ENCODE data around the gene CILP. TPM values are rescaled to one million over a fixed set of nuclear protein-coding genes. Genes with fewer than 3 reads are reported as not detected.

Gene CILP
- total and polyA plus RNA-seq, 2 of the 13 experiments (the other 11 are each of a cell fraction or from before 2014, with no cell fraction given) = 0.03 TPM; not detected in 1

DNA sequence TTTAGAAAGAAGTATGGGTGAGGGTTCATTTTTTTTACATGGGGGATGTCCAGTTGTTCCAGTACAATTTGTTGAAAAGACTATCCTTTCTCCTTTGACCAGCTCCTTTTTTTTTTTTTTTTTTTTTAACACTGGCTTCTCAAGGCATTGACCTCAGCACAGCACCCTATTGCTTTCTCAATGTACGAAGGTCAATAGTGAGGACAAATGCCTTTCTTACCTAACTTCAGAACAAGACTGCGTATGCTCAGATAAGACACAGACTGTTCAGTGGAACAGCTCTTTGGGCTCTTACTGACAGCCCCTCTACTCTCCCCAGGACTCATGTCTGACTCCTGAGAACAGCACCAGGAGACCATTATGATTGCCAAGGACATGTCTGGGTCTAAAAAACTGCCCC is 10.4 kb upstream of the CILP start:
- no peak overlapping the region for H3K27ac ChIP-seq (ENCODE audit: extremely low read length, insufficient read depth, low read length)
- no peak for ATAC-seq
- no peak overlapping the region for H3K9ac ChIP-seq (ENCODE audit: insufficient read depth, low read depth, low read length)
- no peak for TF ChIP-seq KLF13 (CRISPR knock-in tag; IDR thresholded peaks at IDR 0.05)
- no peak for TF ChIP-seq SRSF1 (optimal IDR thresholded peaks at IDR 0.05; ENCODE audit: low read depth, low read length)
- no peak for TF ChIP-seq ZNF556 (CRISPR knock-in tag; IDR thresholded peaks at IDR 0.05; ENCODE audit: borderline replicate concordance)
- TF ChIP-seq KAT7 (CRISPR knock-in tag; IDR thresholded peaks at IDR 0.05; ENCODE audit: borderline replicate concordance) = no peak
- TF ChIP-seq KDM5A (IDR thresholded peaks at IDR 0.05; ENCODE audit: borderline replicate concordance, low read length) = no peak
- no peak for TF ChIP-seq ZNF382 (CRISPR knock-in tag; IDR thresholded peaks at IDR 0.05; ENCODE audit: borderline replicate concordance)
- TF ChIP-seq TOE1 (CRISPR knock-in tag; IDR thresholded peaks at IDR 0.05) = no peak
- TF ChIP-seq PHF20 (CRISPR knock-in tag; IDR thresholded peaks at IDR 0.05) = no peak
- TF ChIP-seq, protein P1, sequence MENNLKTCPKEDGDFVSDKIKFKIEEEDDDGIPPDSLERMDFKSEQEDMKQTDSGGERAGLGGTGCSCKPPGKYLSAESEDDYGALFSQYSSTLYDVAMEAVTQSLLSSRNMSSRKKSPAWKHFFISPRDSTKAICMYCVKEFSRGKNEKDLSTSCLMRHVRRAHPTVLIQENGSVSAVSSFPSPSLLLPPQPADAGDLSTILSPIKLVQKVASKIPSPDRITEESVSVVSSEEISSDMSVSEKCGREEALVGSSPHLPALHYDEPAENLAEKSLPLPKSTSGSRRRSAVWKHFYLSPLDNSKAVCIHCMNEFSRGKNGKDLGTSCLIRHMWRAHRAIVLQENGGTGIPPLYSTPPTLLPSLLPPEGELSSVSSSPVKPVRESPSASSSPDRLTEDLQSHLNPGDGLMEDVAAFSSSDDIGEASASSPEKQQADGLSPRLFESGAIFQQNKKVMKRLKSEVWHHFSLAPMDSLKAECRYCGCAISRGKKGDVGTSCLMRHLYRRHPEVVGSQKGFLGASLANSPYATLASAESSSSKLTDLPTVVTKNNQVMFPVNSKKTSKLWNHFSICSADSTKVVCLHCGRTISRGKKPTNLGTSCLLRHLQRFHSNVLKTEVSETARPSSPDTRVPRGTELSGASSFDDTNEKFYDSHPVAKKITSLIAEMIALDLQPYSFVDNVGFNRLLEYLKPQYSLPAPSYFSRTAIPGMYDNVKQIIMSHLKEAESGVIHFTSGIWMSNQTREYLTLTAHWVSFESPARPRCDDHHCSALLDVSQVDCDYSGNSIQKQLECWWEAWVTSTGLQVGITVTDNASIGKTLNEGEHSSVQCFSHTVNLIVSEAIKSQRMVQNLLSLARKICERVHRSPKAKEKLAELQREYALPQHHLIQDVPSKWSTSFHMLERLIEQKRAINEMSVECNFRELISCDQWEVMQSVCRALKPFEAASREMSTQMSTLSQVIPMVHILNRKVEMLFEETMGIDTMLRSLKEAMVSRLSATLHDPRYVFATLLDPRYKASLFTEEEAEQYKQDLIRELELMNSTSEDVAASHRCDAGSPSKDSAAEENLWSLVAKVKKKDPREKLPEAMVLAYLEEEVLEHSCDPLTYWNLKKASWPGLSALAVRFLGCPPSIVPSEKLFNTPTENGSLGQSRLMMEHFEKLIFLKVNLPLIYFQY (CRISPR knock-in tag; IDR thresholded peaks at IDR 0.05; ENCODE audit: borderline replicate concordance) = no peak
- TF ChIP-seq PITX1 (CRISPR knock-in tag; IDR thresholded peaks at IDR 0.05) = no peak
- in situ Hi-C loops (cut with HindIII; ENCODE audit: extremely low pct_ligation_motif_present, low pct_unique_long_range_greater_than_20kb) (no loop called here), intact Hi-C loops (cut with micrococcal nuclease; ENCODE audit: unreplicated experiment) (no loop called here)
- H3K4me1 ChIP-seq (ENCODE audit: insufficient read depth, low read length) = peaks cover 11% of the 10 kb centered on the region
- no peaks in the 10 kb centered on the region for H3K9me3 ChIP-seq (ENCODE audit: low read length)
- no TSS peak for BruUV-seq (replicated peaks)
- no peak overlapping the region for H3K4me2 ChIP-seq (ENCODE audit: low read depth, low read length)
- CTCF ChIA-PET (ENCODE audit: low intra/inter-chr PET ratio, low total read pairs) = no interaction called here
- no peaks in the 10 kb centered on the region for H4K20me1 ChIP-seq (ENCODE audit: insufficient read depth, low read length)
- no peak for DNase-seq (ENCODE audit: low spot score)
- peaks cover 0 to 1% of the 10 kb centered on the region in 2 experiments; a peak in 2 of 5 replicates for H3K27me3 ChIP-seq (ENCODE audit: control insufficient read depth in 1 of 2, insufficient read depth in 2 of 2, low read length in 2 of 2)
- FAIRE-seq = no peak
- H3K79me2 ChIP-seq (ENCODE audit: insufficient read depth, low read length) = no peaks in the 10 kb centered on the region
- H2AFZ ChIP-seq (ENCODE audit: low read length) = no peak overlapping the region
- no peak overlapping the region for H3K4me3 ChIP-seq (replicated peaks in 1 of 3; ENCODE audit: insufficient read depth in 1 of 3, low read depth in 2 of 3, low read length in 3 of 3)
- POLR2A ChIA-PET = no interaction called here
- 2% methylated on average over 2 of the region's 2 CpGs for WGBS (ENCODE audit: low lambda C conversion rate)
- no peaks in the 10 kb centered on the region for H3K36me3 ChIP-seq (replicated peaks in 1 of 2; ENCODE audit: control insufficient read depth in 1 of 2, insufficient read depth in 2 of 2, low read length in 2 of 2)
